ENCODE measurements around the gene MRPL54.

The MRPL54 gene

DNA sequence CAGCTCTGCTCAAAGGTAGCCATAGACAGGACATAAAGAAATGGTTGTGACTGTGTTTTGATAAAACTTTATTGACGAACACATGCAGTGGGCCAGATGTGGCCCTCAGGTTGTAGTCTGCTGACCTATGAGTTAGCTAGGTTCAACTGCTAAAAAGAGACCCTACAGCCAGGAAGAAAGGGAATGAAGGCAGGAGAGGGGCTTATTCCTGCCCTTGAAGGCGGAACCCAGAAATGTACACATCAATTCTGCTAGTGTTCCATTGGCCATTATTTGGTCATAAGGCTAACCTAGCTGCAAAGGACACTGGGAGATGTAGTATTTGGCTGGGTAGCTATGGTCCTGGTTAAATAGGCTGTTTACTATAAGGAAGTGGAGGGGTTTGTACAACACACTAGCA, 19.0 kb upstream of the MRPL54 start:
- TF ChIP-seq, protein P1, sequence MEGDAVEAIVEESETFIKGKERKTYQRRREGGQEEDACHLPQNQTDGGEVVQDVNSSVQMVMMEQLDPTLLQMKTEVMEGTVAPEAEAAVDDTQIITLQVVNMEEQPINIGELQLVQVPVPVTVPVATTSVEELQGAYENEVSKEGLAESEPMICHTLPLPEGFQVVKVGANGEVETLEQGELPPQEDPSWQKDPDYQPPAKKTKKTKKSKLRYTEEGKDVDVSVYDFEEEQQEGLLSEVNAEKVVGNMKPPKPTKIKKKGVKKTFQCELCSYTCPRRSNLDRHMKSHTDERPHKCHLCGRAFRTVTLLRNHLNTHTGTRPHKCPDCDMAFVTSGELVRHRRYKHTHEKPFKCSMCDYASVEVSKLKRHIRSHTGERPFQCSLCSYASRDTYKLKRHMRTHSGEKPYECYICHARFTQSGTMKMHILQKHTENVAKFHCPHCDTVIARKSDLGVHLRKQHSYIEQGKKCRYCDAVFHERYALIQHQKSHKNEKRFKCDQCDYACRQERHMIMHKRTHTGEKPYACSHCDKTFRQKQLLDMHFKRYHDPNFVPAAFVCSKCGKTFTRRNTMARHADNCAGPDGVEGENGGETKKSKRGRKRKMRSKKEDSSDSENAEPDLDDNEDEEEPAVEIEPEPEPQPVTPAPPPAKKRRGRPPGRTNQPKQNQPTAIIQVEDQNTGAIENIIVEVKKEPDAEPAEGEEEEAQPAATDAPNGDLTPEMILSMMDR (IDR thresholded peaks at IDR 0.05; ENCODE audit: borderline replicate concordance, insufficient read depth, low read depth, low read length) = no peak
- H3K4me3 ChIP-seq (ENCODE audit: low read depth, low read length) = no peak overlapping the region

DNA sequence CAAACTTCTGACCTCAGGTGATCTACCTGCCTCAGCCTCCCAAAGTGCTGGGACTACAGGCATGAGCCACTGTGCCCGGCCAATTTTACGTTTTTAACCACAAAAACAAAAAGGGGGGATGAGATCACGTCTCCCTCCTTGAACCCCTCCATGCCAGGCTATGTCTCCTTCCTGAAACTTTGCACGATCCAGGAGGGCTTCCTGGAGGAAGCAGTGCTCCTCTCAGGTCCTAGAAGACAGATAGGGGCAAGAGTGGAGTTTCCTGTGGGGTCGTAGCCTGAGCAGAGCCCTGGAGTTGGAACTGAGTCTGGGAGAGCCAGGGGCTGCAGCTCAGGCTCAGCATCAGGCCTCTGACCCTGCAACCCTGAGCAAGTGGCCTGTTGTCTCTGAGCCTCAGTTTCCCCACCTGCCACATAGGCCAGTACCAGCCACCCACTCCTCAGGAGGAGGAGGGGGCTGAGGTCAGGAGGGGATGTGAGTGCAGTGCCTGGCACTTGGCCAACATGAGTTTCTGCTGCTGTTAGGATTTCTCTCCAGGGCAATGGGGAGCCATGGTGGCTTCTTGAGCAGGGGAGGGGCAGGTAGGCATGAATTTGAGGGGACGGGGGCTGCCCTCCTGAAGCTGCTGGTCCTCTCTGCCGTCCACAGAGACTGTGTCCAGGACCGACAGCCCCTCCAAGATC, 17.0 kb upstream of the MRPL54 start:
- no peak overlapping the region for H3K4me3 ChIP-seq (ENCODE audit: low read depth, low read length)
- TF ChIP-seq, protein P1 (IDR thresholded peaks at IDR 0.05; ENCODE audit: borderline replicate concordance, insufficient read depth, low read depth, low read length) = no peak

DNA sequence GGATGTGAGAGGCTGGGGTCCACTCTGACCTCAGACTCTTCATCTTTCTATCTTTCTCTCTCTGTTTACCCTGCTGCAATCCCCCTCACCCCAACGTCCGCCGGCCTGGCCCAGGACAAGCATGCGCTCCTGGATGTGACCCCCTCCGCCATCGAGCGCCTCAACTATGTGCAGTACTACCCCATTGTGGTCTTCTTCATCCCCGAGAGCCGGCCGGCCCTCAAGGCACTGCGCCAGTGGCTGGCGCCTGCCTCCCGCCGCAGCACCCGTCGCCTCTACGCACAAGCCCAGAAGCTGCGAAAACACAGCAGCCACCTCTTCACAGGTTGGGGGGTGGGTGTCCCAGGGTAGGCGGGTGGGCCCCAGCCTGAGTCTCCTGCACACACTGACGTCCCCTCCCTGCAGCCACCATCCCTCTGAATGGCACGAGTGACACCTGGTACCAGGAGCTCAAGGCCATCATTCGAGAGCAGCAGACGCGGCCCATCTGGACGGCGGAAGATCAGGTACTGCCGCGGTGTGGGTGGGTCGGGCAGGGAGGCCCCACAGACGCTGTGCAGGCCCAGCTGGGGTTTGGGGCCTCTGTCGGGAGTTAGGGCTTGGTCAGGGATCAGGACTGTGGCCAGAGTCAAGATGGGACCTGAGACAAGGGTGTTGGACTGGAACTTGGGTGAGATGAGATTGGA, 16.0 kb upstream of the MRPL54 start:
- no peak overlapping the region for H3K4me3 ChIP-seq (ENCODE audit: low read depth, low read length)

DNA sequence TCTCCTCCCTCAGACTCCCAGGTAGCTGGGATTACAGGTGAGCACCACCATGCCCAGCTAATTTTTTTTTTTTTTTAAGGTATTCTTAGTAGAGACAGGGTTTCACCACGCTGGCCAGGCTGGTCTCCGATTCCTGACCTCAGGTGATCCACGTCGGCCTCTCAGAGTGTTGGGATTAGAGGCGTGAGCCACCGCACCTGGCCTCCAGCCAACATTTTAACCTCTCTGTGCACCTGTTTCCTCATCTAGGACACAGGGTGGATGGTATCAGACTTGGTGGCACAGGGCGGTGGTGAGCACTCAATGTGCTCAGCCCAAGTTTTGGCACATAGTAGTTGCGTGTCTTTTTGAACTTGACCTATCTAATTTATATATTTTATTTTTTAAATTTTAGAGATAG, 13.5 kb upstream of the MRPL54 start:
- no peak overlapping the region for H3K4me3 ChIP-seq (ENCODE audit: low read depth, low read length)
- TF ChIP-seq, protein P1 (IDR thresholded peaks at IDR 0.05; ENCODE audit: borderline replicate concordance, insufficient read depth, low read depth, low read length) = no peak

More for the DNA sequence above, 16.0 kb upstream of the MRPL54 start:
- TF ChIP-seq, protein P1 (IDR thresholded peaks at IDR 0.05; ENCODE audit: borderline replicate concordance, insufficient read depth, low read depth, low read length) = no peak

DNA sequence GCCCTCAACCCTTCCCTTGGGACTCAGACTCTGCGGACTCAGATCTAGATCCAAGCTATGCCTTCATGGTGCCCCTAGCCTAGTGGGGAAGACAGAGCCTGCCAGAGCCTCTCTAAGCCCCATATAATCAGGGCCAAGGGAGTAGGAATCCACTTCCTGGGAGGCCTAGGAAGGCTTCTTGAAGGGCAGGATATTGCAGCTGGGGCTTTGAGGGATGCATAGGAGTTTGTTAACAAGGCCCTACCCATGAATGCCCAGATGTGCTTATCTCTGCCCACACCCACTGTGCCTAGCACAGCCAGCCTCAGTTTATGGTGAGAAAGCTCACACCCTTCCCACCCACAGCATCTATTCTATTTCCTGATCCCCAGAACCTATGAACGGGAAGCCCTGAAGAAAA, 12.3 kb upstream of the MRPL54 start:
- H3K4me3 ChIP-seq (ENCODE audit: low read depth, low read length) = no peak overlapping the region
- TF ChIP-seq, protein P1 (IDR thresholded peaks at IDR 0.05; ENCODE audit: borderline replicate concordance, insufficient read depth, low read depth, low read length) = no peak

DNA sequence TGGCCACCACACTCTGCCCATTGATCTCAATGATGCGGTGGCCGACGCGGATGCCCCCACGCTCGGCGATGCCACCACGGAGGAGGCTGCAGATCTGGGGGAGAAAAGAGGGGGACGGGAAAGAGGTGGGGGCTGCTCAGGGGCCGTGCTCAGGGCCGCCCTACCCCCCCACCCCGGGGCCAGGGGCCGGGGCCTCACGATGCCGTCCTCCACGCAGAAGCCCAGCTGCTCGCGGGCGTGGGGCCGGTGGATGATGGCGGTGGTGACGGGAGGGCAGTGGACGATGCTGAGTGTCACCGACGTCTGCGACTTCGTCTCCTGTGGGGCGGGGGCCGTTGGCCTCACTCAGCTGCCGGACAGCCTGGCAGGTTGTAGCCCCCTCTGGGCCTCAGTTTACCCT, 11.2 kb upstream of the MRPL54 start:
- TF ChIP-seq, protein P1 (IDR thresholded peaks at IDR 0.05; ENCODE audit: borderline replicate concordance, insufficient read depth, low read depth, low read length) = no peak
- no peak overlapping the region for H3K4me3 ChIP-seq (ENCODE audit: low read depth, low read length)

DNA sequence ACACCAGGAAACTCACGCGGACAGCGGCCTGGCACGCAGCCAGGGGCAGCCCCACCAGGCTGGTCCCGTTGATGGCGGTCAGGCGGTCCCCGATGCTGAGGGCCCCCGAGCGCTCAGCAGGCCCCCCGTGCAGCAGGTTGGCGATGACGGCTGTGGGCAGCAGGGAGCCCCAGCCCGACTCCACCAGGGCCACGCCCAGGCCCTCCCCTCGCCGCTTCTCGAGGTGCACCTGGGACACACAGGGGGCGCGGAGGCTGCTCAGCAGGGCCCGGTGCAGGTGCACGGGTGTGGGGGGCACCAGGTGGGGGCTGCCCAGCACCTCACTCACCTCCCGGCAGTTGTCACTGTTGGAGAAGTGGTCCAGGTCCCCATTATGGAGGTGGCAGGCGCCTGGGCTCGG, 10.0 kb upstream of the MRPL54 start:
- TF ChIP-seq, protein P1 (IDR thresholded peaks at IDR 0.05; ENCODE audit: borderline replicate concordance, insufficient read depth, low read depth, low read length) = no peak
- no peak overlapping the region for H3K4me3 ChIP-seq (ENCODE audit: low read depth, low read length)
